Measurements from ENCODE around the gene MRGPRE.

The MRGPRE gene

GRCh38 chr11:3178349-3178748, 53.9 kb downstream of the MRGPRE start:
- no peak for DNase-seq (ENCODE audit: low read depth)

- no peak for DNase-seq (ENCODE audit: low read depth)
These were observed 54.3 kb downstream of the MRGPRE start for GRCh38 chr11:3177931-3178330.

Data from GM04503 (cell line).